Stomach (tissue), 4 donors: ENCODE data around the gene PPM1L.

Source experiments
- EP300 ChIP-seq: sonication (generic); formaldehyde crosslinking; IDR thresholded peaks from one replicate; pipeline ENCODE4 v1.6.1; 2017; ENCODE audit warnings: antibody characterized with exemption
- POLR2A ChIP-seq, 4 donors: fragments of 450-650 bp; IDR thresholded peaks; one replicate each; pipeline ENCODE4 v1.6.1; 2016; ENCODE audit warnings: antibody characterized with exemption in 4 of 4, control low read depth in 2 of 4, mild to moderate bottlenecking in 1 of 4, moderate library complexity in 1 of 4
- POLR2AphosphoS5 ChIP-seq, 3 donors: sonication (generic); formaldehyde crosslinking; IDR thresholded peaks; one replicate each; pipeline ENCODE4 v1.6.1; 2016; ENCODE audit warnings: antibody characterized with exemption in 3 of 3
- TF ChIP-seq, protein P1 (sequence below), 7 experiments: fragments of 450-650 bp in 4 of 7; fragments of 200-600 bp in 3 of 7; sonication (generic) in 3 of 7; IDR thresholded peaks; one replicate each; pipeline ENCODE4 v1.5.1; 2016 to 2019; ENCODE audit warnings: antibody characterized with exemption in 7 of 7, control low read depth in 2 of 7, mild to moderate bottlenecking in 1 of 7

DNA sequence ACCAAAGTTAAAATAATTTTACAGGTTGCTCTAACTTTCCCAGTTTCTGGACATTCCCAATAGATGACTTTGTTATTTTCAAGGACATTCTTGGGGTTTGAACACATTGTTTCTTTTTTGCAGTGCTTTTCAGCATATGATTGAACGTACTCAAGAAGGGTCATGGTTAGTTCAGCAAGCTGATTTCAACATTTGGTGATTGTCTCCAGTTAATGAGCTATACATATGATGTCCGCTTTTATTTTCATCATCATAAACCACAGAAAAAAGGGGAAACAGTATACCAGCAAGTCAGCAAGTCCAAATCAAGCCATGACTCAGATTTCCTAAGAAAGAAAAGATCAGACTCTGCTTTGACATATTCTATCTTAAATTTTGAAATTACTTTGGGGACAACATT is 279.7 kb downstream of the PPM1L start:
- TF ChIP-seq, protein P1, sequence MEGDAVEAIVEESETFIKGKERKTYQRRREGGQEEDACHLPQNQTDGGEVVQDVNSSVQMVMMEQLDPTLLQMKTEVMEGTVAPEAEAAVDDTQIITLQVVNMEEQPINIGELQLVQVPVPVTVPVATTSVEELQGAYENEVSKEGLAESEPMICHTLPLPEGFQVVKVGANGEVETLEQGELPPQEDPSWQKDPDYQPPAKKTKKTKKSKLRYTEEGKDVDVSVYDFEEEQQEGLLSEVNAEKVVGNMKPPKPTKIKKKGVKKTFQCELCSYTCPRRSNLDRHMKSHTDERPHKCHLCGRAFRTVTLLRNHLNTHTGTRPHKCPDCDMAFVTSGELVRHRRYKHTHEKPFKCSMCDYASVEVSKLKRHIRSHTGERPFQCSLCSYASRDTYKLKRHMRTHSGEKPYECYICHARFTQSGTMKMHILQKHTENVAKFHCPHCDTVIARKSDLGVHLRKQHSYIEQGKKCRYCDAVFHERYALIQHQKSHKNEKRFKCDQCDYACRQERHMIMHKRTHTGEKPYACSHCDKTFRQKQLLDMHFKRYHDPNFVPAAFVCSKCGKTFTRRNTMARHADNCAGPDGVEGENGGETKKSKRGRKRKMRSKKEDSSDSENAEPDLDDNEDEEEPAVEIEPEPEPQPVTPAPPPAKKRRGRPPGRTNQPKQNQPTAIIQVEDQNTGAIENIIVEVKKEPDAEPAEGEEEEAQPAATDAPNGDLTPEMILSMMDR (IDR thresholded peaks at IDR 0.05), result no peak
- TF ChIP-seq POLR2A (IDR thresholded peaks at IDR 0.05), result no peak
- TF ChIP-seq POLR2AphosphoS5 (IDR thresholded peaks at IDR 0.05), result no peak
- TF ChIP-seq EP300, result no peak
